Ammon's horn (tissue), 1 donor: ENCODE data around the gene MAP1LC3B.

Source experiments
- DNase-seq: peaks from one replicate; pipeline ENCODE4 v3.0.0-alpha.2; 2016; ENCODE audit warnings: low spot score

MAP1LC3B gene

GRCh38 chr16:87391950-87392820 lies at the start of gene MAP1LC3B:
TSS of gene MAP1LC3B (plus strand) at chr16:87392336. CDS start at chr16:87392428, 92 bp downstream.
- DNase-seq, result peak; percentile 98

GRCh38 chr16:87342504-87342903 lies 49.6 kb upstream of the MAP1LC3B start:
- DNase-seq, result no peak

GRCh38 chr16:87342978-87343752 lies 49.0 kb upstream of the MAP1LC3B start:
- no peak for DNase-seq

GRCh38 chr16:87343753-87344050 lies 48.4 kb upstream of the MAP1LC3B start:
- no peak for DNase-seq

GRCh38 chr16:87344165-87344930 lies 47.8 kb upstream of the MAP1LC3B start:
- DNase-seq, result no peak

- no peak for DNase-seq
These were observed 47.1 kb upstream of the MAP1LC3B start for GRCh38 chr16:87344931-87345631.

- DNase-seq, result no peak
These were observed 46.3 kb upstream of the MAP1LC3B start for GRCh38 chr16:87345726-87346424.

- DNase-seq, result no peak
These were observed 45.5 kb upstream of the MAP1LC3B start for GRCh38 chr16:87346517-87347060.

- DNase-seq, result no peak
These were observed 44.1 kb upstream of the MAP1LC3B start for GRCh38 chr16:87347932-87348615.

- no peak for DNase-seq
These were observed 43.4 kb upstream of the MAP1LC3B start for GRCh38 chr16:87348616-87349157.

- DNase-seq, result no peak
These were observed 42.1 kb upstream of the MAP1LC3B start for GRCh38 chr16:87350031-87350430.

- DNase-seq, result peak; percentile 69
These were observed 41.3 kb upstream of the MAP1LC3B start for GRCh38 chr16:87350681-87351319.

GRCh38 chr16:87351320-87351698 lies 40.8 kb upstream of the MAP1LC3B start:
- no peak for DNase-seq

GRCh38 chr16:87352818-87353217 lies 39.3 kb upstream of the MAP1LC3B start:
- no peak for DNase-seq

GRCh38 chr16:87353613-87354012 lies 38.5 kb upstream of the MAP1LC3B start:
- DNase-seq, result no peak

- no peak for DNase-seq
These were observed 35.7 kb upstream of the MAP1LC3B start for GRCh38 chr16:87356491-87356853.

GRCh38 chr16:87358250-87358649 lies 33.9 kb upstream of the MAP1LC3B start:
- no peak for DNase-seq

- no peak for DNase-seq
These were observed 33.4 kb upstream of the MAP1LC3B start for GRCh38 chr16:87358696-87359095.

GRCh38 chr16:87359121-87359520 lies 33.0 kb upstream of the MAP1LC3B start:
- DNase-seq, result no peak
